Measurements from ENCODE around the gene CD2AP.

CD2AP gene

DNA sequence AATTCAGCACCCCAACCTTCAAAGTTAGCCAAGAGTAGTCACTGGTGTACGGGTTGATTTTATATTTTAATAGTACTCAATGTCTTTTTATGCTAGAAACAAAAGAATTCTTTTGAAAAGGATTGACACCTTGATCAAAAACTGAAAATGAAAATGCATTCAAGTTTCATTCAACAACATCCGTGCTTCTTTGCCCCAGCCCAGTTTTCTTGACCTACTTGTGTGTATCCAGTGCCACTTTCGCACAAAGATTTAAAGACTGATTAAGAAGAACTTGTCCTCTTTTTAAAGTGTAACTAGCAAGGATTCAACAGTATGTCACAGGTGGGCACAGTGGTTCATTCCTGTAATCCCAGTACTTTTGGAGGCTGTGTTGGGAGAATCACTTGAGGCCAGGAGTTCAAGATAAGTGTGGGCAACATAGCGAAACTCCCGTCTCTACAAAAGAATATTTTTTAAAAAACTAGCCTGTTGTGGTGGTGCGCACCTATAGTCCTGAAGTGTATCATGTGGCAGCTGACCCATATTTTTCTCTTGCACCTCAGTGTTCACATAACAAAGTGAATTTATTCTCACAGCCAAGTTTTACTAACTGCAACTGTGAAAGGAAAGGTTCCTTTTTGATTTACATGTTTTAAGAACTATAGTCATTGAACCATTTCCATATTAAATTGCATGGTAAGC, 22.7 kb upstream of the CD2AP start:
- no peaks in the 10 kb centered on the region for H3K27me3 ChIP-seq (ENCODE audit: insufficient read depth, poor library complexity, severe bottlenecking)
- DNase-seq (ENCODE audit: low read depth in 1 of 2, low spot score in 1 of 2) = no peak
- no peak overlapping the region for H3K27ac ChIP-seq (replicated peaks)
- H3K4me3 ChIP-seq (replicated peaks; ENCODE audit: insufficient read depth, low read length) = no peak overlapping the region
- TF ChIP-seq POLR2AphosphoS5 (IDR thresholded peaks at IDR 0.05; ENCODE audit: low read depth) (no peak), SPI1 (IDR thresholded peaks at IDR 0.05; ENCODE audit: borderline replicate concordance, low read depth) (no peak), GABPA (IDR thresholded peaks at IDR 0.05; ENCODE audit: low read depth) (no peak)
- TF ChIP-seq, protein P1, sequence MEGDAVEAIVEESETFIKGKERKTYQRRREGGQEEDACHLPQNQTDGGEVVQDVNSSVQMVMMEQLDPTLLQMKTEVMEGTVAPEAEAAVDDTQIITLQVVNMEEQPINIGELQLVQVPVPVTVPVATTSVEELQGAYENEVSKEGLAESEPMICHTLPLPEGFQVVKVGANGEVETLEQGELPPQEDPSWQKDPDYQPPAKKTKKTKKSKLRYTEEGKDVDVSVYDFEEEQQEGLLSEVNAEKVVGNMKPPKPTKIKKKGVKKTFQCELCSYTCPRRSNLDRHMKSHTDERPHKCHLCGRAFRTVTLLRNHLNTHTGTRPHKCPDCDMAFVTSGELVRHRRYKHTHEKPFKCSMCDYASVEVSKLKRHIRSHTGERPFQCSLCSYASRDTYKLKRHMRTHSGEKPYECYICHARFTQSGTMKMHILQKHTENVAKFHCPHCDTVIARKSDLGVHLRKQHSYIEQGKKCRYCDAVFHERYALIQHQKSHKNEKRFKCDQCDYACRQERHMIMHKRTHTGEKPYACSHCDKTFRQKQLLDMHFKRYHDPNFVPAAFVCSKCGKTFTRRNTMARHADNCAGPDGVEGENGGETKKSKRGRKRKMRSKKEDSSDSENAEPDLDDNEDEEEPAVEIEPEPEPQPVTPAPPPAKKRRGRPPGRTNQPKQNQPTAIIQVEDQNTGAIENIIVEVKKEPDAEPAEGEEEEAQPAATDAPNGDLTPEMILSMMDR (IDR thresholded peaks at IDR 0.05; ENCODE audit: insufficient read depth, low read length) = no peak
- TF ChIP-seq, protein P2, sequence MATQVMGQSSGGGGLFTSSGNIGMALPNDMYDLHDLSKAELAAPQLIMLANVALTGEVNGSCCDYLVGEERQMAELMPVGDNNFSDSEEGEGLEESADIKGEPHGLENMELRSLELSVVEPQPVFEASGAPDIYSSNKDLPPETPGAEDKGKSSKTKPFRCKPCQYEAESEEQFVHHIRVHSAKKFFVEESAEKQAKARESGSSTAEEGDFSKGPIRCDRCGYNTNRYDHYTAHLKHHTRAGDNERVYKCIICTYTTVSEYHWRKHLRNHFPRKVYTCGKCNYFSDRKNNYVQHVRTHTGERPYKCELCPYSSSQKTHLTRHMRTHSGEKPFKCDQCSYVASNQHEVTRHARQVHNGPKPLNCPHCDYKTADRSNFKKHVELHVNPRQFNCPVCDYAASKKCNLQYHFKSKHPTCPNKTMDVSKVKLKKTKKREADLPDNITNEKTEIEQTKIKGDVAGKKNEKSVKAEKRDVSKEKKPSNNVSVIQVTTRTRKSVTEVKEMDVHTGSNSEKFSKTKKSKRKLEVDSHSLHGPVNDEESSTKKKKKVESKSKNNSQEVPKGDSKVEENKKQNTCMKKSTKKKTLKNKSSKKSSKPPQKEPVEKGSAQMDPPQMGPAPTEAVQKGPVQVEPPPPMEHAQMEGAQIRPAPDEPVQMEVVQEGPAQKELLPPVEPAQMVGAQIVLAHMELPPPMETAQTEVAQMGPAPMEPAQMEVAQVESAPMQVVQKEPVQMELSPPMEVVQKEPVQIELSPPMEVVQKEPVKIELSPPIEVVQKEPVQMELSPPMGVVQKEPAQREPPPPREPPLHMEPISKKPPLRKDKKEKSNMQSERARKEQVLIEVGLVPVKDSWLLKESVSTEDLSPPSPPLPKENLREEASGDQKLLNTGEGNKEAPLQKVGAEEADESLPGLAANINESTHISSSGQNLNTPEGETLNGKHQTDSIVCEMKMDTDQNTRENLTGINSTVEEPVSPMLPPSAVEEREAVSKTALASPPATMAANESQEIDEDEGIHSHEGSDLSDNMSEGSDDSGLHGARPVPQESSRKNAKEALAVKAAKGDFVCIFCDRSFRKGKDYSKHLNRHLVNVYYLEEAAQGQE (IDR thresholded peaks at IDR 0.05; ENCODE audit: insufficient replicate concordance, low read depth) = no peak

DNA sequence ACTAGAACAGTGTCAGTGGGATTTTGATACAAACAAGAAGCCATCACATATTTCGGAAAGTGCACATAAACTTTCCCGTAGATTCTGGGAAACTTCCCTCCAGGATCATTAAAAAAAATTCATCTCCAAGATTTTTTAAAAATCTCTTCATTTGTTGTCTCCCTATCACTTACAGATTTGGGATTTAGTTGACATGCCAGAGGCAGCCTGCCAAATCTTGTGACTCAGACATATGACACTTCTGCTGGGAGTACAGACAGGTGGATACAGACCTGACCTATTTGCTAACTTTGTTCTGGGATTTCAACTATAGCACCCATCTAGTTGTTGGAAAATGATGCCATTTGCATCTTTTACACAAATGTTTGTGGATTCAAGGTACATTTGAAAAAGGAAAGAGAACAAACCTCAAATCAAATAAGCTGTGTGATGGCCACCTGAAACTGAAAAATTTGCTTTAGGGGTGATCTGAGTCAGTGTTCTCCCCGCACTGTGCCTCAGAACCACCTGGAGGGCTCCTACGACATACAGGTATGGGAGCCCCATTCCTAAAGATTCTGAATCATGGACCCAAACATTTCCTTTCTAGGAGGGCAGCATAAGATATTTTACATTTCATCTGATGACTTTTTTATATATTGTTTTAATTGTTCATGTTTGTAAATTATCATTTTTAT, 21.9 kb upstream of the CD2AP start:
- H3K27me3 ChIP-seq (ENCODE audit: insufficient read depth, poor library complexity, severe bottlenecking) = no peaks in the 10 kb centered on the region
- H3K4me3 ChIP-seq (replicated peaks; ENCODE audit: insufficient read depth, low read length) = no peak overlapping the region
- H3K27ac ChIP-seq (replicated peaks) = no peak overlapping the region
- no peak for DNase-seq (ENCODE audit: low read depth in 1 of 2, low spot score in 1 of 2)
- TF ChIP-seq GABPA (IDR thresholded peaks at IDR 0.05; ENCODE audit: low read depth) (no peak), SPI1 (IDR thresholded peaks at IDR 0.05; ENCODE audit: borderline replicate concordance, low read depth) (no peak), POLR2AphosphoS5 (IDR thresholded peaks at IDR 0.05; ENCODE audit: low read depth) (no peak)
- TF ChIP-seq, protein P2 (IDR thresholded peaks at IDR 0.05; ENCODE audit: insufficient replicate concordance, low read depth) = no peak
- TF ChIP-seq, protein P1 (IDR thresholded peaks at IDR 0.05; ENCODE audit: insufficient read depth, low read length) = no peak

GRCh38 chr6:47456536-47456975, 21.0 kb upstream of the CD2AP start:
- H3K4me3 ChIP-seq (replicated peaks; ENCODE audit: insufficient read depth, low read length) = no peak overlapping the region
- no peak overlapping the region for H3K27ac ChIP-seq (replicated peaks)
- DNase-seq (ENCODE audit: low read depth in 1 of 2, low spot score in 1 of 2) = no peak
- H3K27me3 ChIP-seq (ENCODE audit: insufficient read depth, poor library complexity, severe bottlenecking) = no peaks in the 10 kb centered on the region
- TF ChIP-seq POLR2AphosphoS5 (IDR thresholded peaks at IDR 0.05; ENCODE audit: low read depth) (no peak), SPI1 (IDR thresholded peaks at IDR 0.05; ENCODE audit: borderline replicate concordance, low read depth) (no peak), GABPA (IDR thresholded peaks at IDR 0.05; ENCODE audit: low read depth) (no peak)
- TF ChIP-seq, protein P1 (IDR thresholded peaks at IDR 0.05; ENCODE audit: insufficient read depth, low read length) = no peak
- TF ChIP-seq, protein P2 (IDR thresholded peaks at IDR 0.05; ENCODE audit: insufficient replicate concordance, low read depth) = no peak

All from HL-60 (cell line).